Upper lobe of left lung (tissue), 6 donors: ENCODE results near the gene FOXN1. TPM values are rescaled to one million over a fixed set of nuclear protein-coding genes. Genes with fewer than 3 reads are reported as not detected.

Experiments
- ATAC-seq, 2 donors: fragments of 200-7000 bp; cut with Tn5 transposase; one replicate each; pipeline ENCODE4 v1.9.1; 2022; ENCODE audit warnings: mild to moderate bottlenecking in 2 of 2, moderate library complexity in 2 of 2; ENCODE audit not compliant: low FRiP score in 2 of 2
- DNase-seq, 2 donors: peaks; one replicate each; pipeline ENCODE4 v3.0.0-alpha.2; 2019 to 2020
- H3K27ac ChIP-seq, 4 donors: fragments of 200-600 bp; sonication (generic); one replicate each; pipeline ENCODE4 v1.5.1; 2016 to 2019
- H3K27me3 ChIP-seq, 4 donors: fragments of 200-600 bp; sonication (generic); one replicate each; pipeline ENCODE4 v1.5.1; 2017 to 2019
- H3K36me3 ChIP-seq, 4 donors: fragments of 200-600 bp; sonication (generic); one replicate each; pipeline ENCODE4 v1.5.1; 2016 to 2019
- H3K4me1 ChIP-seq, 4 donors: fragments of 200-600 bp; sonication (generic); one replicate each; pipeline ENCODE4 v1.5.1; 2018 to 2019
- H3K4me3 ChIP-seq, 4 donors: fragments of 200-600 bp; sonication (generic); one replicate each; pipeline ENCODE4 v1.5.1; 2017 to 2019; ENCODE audit warnings: mild to moderate bottlenecking in 2 of 4, moderate library complexity in 1 of 4
- H3K9me3 ChIP-seq, 4 donors: fragments of 200-600 bp; sonication (generic); one replicate each; pipeline ENCODE4 v1.5.1; 2018 to 2019
- CTCF ChIP-seq, 6 experiments: fragments of 450-650 bp in 4 of 6; fragments of 200-600 bp in 2 of 6; sonication (generic) in 2 of 6; IDR thresholded peaks; one replicate each; pipeline ENCODE4 v1.5.1; 2016 to 2019; ENCODE audit warnings: antibody characterized with exemption in 6 of 6
- EP300 ChIP-seq, 4 donors: sonication (generic); formaldehyde crosslinking; IDR thresholded peaks; one replicate each; pipeline ENCODE4 v1.5.1; 2017; ENCODE audit warnings: antibody characterized with exemption in 4 of 4, control low read depth in 2 of 4
- POLR2A ChIP-seq, 4 donors: fragments of 450-650 bp; IDR thresholded peaks; one replicate each; pipeline ENCODE4 v1.5.1; 2016 to 2017; ENCODE audit warnings: antibody characterized with exemption in 4 of 4, mild to moderate bottlenecking in 2 of 4
- POLR2AphosphoS5 ChIP-seq, 2 donors: sonication (generic); formaldehyde crosslinking; IDR thresholded peaks; one replicate each; pipeline ENCODE4 v1.5.1; 2017; ENCODE audit warnings: antibody characterized with exemption in 2 of 2
- WGBS, 2 donors: methylation state at CpG; one replicate each; pipeline ENCODE4 v1.1.5; 2017 to 2018; 5-methylcytosine and 5-hydroxymethylcytosine counted together
- total RNA-seq, 6 donors: library from RNA; depleted of rRNA in 4 of 6; stranded (reverse); fragments of >200 nt in 4 of 6; gene quantifications; one replicate each; pipeline versions ENCODE4 v1.1.0 to v1.2.1, GENCODE V29; 2016 to 2021
- donor health status: DM: no; HTN: no; CAD: no; lungs with moderate emphysema.
- donor health status: DM: no; HTN: yes; CAD: no; lungs with severe emphysema.

Gene FOXN1
- total RNA-seq, 6 donors from 2014 or later: 0.07 to 0.54 TPM; not detected in 4

- ATAC-seq: no peak
- H3K4me1 ChIP-seq: peaks cover 0 to 30% (median 14%) of the 10 kb centered on the region in 4 donors
- H3K27me3 ChIP-seq: no peaks in the 10 kb centered on the region
- 100% methylated on average over 1 to 5 of the region's 6 CpGs for WGBS, 2 donors
- no peaks in the 10 kb centered on the region for H3K9me3 ChIP-seq
- H3K27ac ChIP-seq: no peak overlapping the region
- TF ChIP-seq CTCF (IDR thresholded peaks at IDR 0.05): no peak
- peak in 1 of 2 donors; percentile 52 for DNase-seq
- H3K4me3 ChIP-seq: no peak overlapping the region
- no peaks in the 10 kb centered on the region for H3K36me3 ChIP-seq
Measured at GRCh38 chr17:28523186-28523585, 17.0 kb downstream of the FOXN1 start.

GRCh38 chr17:28523876-28524275 is 17.7 kb downstream of the FOXN1 start:
- Histone ChIP-seq H3K4me3 (no peak overlapping the region), H3K27ac (peak overlapping the region in 1 of 4 donors; percentile 66), H3K9me3 (no peaks in the 10 kb centered on the region), H3K27me3 (no peaks in the 10 kb centered on the region), H3K36me3 (no peaks in the 10 kb centered on the region), H3K4me1 (peaks cover 0 to 30% (median 16%) of the 10 kb centered on the region in 4 donors)
- peak in 1 of 2 donors; percentile 68 for DNase-seq
- WGBS, 2 donors: 87 to 88% methylated on average over 9 to 15 of the region's 15 CpGs
- TF ChIP-seq CTCF (IDR thresholded peaks at IDR 0.05) (no peak), EP300 (IDR thresholded peaks at IDR 0.05) (no peak), POLR2AphosphoS5 (IDR thresholded peaks at IDR 0.05) (no peak), POLR2A (IDR thresholded peaks at IDR 0.05) (no peak)
- ATAC-seq: no peak

GRCh38 chr17:28524476-28525424 is 18.6 kb downstream of the FOXN1 start:
- Histone ChIP-seq H3K4me1 (peaks cover 0 to 30% (median 16%) of the 10 kb centered on the region in 4 donors), H3K36me3 (no peaks in the 10 kb centered on the region), H3K4me3 (no peak overlapping the region), H3K27ac (peak overlapping the region; percentile 48 to 79 (median 58)), H3K27me3 (no peaks in the 10 kb centered on the region), H3K9me3 (no peaks in the 10 kb centered on the region)
- peak; percentile 81 to 88 for DNase-seq
- 62 to 80% methylated on average over 15 to 25 of the region's 25 CpGs for WGBS, 2 donors
- peak; percentile 30 to 82 for ATAC-seq
- TF ChIP-seq POLR2AphosphoS5 (IDR thresholded peaks at IDR 0.05) (no peak), CTCF (IDR thresholded peaks at IDR 0.05) (no peak), EP300 (IDR thresholded peaks at IDR 0.05) (no peak), POLR2A (IDR thresholded peaks at IDR 0.05) (no peak)

- no peak for TF ChIP-seq POLR2AphosphoS5 (IDR thresholded peaks at IDR 0.05)
- no peak for TF ChIP-seq POLR2A (IDR thresholded peaks at IDR 0.05)
- no peak for TF ChIP-seq CTCF (IDR thresholded peaks at IDR 0.05)
- TF ChIP-seq EP300 (IDR thresholded peaks at IDR 0.05): no peak
- no peak for ATAC-seq
- peak overlapping the region in 2 of 4 donors; percentile 66 to 71 for H3K27ac ChIP-seq
- peaks cover 0 to 30% (median 16%) of the 10 kb centered on the region in 4 donors for H3K4me1 ChIP-seq
- no peaks in the 10 kb centered on the region for H3K36me3 ChIP-seq
- no peak overlapping the region for H3K4me3 ChIP-seq
- WGBS, 2 donors: 80 to 86% methylated on average over 1 to 8 of the region's 8 CpGs
- no peaks in the 10 kb centered on the region for H3K27me3 ChIP-seq
- H3K9me3 ChIP-seq: no peaks in the 10 kb centered on the region
- DNase-seq: peak in 1 of 2 donors; percentile 39
Measured at GRCh38 chr17:28526381-28526780, 20.2 kb downstream of the FOXN1 start.
